Measurements from ENCODE around the gene BLOC1S5.
"Not testable (repeated sequence)": the region's sequence is repeated elsewhere in the genome, so short reads cannot be mapped to it uniquely, and the experiment has no call there.

The BLOC1S5 gene

GRCh38 chr6:8080362-8081151, 16.4 kb upstream of the BLOC1S5 start:
- no peak for DNase-seq

GRCh38 chr6:8079126-8079525, 14.9 kb upstream of the BLOC1S5 start:
- no peak for DNase-seq

DNA sequence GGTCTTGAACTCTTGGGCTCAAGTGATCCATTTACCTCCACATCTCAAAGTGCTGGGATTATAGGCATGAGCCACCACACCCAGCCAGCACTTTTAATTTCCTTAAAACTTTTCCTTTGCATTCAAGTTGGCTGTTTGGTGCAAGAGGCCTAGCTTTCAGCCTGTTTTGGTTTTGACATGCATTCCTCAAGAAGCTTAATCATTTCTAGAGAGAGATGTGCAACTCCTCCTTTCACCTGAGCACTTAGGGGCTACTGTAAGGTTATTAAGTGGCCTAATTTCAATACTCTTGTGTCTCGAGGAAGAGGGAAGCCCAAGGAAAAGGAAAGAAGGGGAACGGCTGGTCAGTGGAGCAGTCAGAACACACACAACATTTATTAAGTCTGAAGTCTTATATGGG, 13.8 kb upstream of the BLOC1S5 start:
- DNase-seq = no peak

DNA sequence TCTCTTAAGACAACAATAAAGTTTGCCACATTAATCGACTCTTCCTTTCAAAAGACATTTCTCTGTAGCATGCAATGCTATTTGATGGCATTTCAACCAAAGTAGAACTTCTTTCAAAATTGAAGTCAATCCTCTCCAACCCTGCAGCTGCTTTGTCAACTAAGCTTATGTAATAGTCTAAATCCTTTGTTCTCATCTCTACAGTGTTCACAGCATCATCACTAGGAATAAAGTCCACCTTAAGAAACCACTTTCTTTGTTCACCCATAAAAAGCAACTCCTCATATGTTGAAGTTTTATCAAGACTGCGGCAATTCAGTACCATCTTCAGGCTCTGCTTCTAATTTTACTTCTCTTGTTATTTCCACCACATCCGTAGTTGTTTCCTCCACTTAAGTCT, 11.5 kb upstream of the BLOC1S5 start:
- DNase-seq = no peak

DNA sequence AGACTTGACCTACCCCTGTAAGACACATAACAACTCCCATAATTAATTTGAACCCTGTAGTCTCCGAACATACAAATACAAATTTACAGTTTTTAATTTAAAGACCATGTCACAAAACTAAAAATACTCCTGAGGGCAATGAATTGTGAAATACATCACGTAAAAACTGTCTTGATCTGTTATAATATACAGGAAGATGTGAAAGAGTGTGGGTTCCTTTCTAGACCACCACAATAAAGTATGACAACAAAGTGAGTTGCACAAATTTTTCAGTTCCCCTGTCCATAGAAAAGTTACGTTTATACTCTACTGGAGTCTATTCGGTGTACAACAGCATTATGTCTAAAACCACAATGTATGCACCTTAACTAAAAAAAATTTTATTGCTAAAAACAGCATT, 11.0 kb upstream of the BLOC1S5 start:
- no peak for DNase-seq

- no peak for DNase-seq
Observed at GRCh38 chr6:8074213-8074612, 10.0 kb upstream of the BLOC1S5 start.

- DNase-seq = no peak
Observed at GRCh38 chr6:8073758-8074157, 9.6 kb upstream of the BLOC1S5 start.

DNA sequence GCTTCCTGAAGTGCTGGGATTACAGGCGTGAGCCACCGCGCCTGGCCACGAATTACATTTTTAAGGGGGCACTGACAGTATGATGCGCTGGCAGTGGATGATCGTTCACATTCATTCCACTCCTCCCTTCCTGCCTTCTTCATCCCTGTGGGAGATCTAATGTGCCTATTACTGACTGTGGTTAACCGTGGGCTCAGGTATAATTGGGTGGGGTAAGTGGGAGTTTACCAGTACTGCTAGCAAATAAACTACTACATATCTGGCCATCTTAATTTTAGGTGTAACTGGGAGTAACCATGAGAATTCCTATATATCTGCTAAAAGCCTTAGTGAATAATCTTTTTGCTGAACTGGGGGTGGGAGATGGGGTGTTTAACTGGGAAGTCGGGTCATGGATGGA, 6.5 kb upstream of the BLOC1S5 start:
- DNase-seq = no peak

- no peak for DNase-seq
Observed at GRCh38 chr6:8069631-8070284, 5.6 kb upstream of the BLOC1S5 start.

- no peak for DNase-seq
Observed at GRCh38 chr6:8069151-8069550, 5.0 kb upstream of the BLOC1S5 start.

GRCh38 chr6:8066108-8066507, 1.9 kb upstream of the BLOC1S5 start:
- DNase-seq = no peak

DNA sequence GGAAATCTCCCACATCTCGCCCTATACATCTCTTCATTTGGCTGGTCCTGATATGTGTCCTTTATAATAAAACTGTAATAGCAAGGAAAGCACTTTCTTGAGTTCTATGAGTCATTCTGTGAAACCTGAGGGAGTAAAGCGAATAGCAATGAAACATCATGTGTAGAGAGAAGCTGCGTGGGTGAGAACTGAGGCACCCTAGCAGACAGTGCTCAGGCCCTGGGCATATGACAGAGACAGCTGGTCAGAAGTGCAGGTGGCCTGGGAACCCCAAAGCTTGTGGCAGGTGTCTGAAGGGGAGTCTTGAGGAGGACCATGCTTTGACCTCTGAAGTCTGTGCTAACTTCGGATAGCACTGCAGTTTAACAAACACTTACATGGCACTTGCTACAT, 1.3 kb upstream of the BLOC1S5 start:
- no peak for DNase-seq

DNA sequence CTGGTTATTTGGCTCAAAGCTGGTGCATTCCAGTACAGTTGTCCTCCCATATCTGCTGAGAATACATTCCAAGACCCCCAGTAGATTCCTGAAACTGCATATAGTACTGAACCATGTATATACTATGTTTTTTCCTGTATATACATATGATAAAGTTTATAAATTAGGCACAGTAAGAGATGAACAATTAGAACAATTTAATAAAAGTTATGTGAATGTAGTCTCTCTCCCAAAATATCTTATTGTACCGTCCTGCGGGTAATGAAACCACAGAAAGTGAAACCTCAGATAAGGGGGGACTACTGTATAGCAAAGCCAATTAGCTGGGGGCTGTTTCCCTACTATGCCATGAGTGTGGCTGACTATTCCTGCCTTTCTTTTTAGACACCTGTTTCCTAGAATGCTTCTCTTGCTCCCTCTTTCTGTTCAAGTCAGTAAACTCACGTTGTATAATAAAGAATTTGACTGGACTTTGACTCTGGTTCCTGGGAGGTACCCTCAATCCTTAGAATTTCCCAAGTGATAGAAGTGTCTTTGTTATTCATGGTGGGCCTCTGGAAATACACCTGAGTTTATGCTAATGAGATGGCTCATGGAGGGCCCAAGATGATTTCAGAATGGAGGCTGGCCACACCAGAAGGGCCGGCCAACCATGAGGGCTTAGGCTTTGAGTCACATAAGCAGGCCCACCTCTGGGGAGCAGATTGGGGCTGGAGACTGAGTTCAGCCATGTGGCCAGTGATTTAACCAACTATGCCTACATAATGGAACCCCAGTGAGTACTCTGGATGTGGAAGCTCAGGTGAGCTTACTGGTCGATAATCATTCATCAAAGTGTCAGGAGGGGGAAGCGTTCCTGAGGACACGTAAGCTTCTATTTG, 689 bp upstream of the BLOC1S5 start:
- no peak for DNase-seq

DNA sequence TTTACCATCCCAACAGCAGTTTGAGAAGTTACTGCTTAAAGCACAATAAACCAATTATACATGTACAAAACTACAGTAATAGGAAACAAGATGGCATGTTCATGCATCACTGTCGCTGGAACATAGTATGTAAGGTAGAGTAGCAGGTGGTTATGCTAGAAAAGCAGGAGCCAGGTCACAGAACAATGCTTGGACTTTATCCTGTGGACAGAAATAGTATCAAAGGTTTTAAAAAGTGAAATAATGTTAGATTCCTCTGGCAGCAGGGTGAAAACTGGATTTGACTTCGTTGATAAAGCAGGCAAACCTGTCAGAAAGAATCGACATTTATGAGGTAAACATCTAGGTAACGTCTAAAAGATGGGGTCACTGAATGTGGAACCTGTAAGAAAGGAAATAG, 2.5 kb downstream of the BLOC1S5 start:
- DNase-seq = no peak

- no peak for DNase-seq
Observed at GRCh38 chr6:8060346-8060745, 3.8 kb downstream of the BLOC1S5 start.

- no peak for DNase-seq
Observed at GRCh38 chr6:8059129-8059528, 5.1 kb downstream of the BLOC1S5 start.

GRCh38 chr6:8057793-8058192, 6.4 kb downstream of the BLOC1S5 start:
- DNase-seq = no peak

- no peak for DNase-seq
Observed at GRCh38 chr6:8057263-8057662, 6.9 kb downstream of the BLOC1S5 start.

DNA sequence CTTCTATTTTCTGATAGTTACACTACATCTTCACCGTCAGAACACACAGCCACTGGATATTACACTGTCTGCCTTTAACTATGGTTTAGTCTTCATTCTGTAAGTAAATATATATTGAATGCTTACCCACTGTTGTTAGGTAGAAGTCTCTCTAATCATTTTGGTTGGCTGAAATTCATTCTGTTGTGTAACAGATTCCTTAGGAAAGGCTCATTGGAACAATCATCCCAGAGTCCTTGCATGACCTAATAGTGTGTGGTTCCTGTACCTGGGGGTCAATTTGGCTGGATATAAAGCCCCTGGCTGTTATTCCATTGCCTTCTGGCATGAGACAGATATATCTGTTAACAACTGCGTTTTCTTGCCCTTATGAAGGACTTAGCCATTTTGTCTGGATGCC, 9.9 kb downstream of the BLOC1S5 start:
- DNase-seq = no peak

DNA sequence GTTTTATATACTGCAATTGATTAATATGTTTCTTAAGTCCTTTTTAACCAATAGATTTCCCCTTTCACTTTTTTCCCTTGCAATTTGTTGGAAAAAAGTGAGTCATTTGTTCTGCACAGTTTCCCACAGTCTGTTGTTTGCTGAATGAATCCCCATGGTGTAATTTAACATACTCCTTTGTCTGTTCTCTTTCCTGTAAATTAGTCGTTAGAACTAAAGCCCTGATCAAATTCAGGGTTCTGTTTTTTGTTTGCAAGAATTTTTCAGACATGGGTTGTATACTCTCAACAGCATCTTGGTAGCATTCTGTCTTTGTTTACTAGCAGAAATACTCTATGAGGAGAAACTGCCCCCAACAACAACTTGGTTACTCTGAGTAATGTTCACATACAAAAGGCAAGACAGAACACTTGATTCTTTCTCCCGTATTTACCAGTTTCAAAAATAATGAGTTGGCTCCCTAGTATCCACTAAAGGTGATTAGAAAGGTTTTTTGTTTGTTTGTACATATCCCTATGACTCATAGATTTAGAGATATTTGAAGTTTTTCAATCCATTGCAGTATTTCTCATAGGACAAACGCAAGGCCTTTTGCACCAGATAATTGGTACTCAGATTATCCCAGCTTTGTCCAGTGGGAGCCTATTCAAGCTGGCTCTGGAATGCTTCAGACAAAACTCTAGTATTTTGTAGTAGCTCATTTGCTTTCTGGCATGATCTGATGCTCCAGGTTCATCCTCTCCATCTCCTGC, 16.5 kb downstream of the BLOC1S5 start:
- no peak for DNase-seq

GRCh38 chr6:8045769-8046168, 18.4 kb downstream of the BLOC1S5 start:
- DNase-seq = not testable (repeated sequence)

DNA sequence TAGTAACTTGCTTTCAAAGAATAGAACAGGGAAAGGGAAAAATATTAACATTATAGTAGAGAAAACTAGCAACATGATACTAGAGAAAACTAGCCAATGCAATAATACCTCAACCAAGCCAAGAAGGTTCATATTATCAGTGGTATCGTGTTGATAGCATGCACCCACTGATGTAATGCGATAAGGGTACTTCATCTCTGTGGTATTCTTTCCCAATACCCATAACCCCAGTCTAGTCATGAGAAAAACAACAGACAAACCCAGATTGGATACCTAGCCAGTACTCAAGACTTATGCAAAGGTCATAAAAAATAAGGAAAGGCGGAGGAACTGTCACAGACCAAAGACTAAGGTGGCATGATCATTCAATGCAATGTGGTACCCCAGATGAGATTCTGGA, 21.0 kb downstream of the BLOC1S5 start:
- no peak for DNase-seq
